Prostate gland (tissue), 2 donors: ENCODE data around the gene C17orf50.

ENCODE experiments used
- POLR2A ChIP-seq: fragments of 450-650 bp; IDR thresholded peaks from one replicate; pipeline ENCODE4 v1.6.1; 2016; ENCODE audit warnings: antibody characterized with exemption, mild to moderate bottlenecking
- TF ChIP-seq, protein P1 (sequence below), 4 experiments: fragments of 200-600 bp in 2 of 4; fragments of 450-650 bp in 2 of 4; sonication (generic) in 2 of 4; IDR thresholded peaks; 1 replicate in 3 of 4; 2 replicates in 1 of 4; pipeline ENCODE4 v1.5.1; 2016 to 2019; ENCODE audit warnings: antibody characterized with exemption in 4 of 4, mild to moderate bottlenecking in 2 of 4, moderate library complexity in 2 of 4

DNA sequence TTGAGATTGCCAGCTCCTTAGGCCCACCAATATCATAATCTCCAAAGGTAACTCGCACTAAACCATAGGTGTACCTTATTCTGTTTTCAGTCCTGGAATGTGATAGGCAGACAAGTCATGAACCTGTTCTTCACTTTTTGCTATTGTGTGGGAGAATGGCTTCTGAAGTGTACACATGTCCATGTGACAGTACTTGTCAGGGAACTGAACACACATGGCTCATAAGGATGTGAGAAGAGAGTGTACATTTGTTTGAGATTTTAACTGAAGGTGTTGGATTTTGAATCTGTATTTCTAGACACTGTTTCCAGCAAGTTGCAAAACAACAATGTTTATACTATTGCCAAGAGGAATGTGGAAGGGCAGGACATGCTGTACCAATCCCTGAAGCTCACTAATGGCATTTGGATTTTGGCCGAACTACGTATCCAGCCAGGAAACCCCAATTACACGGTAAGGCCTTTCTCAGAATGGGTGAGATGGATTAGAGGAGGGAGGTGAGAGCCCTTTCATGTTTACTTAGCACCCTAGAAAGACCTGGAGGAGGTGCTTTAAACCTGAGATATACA, 43.7 kb upstream of the C17orf50 start:
- TF ChIP-seq, protein P1, sequence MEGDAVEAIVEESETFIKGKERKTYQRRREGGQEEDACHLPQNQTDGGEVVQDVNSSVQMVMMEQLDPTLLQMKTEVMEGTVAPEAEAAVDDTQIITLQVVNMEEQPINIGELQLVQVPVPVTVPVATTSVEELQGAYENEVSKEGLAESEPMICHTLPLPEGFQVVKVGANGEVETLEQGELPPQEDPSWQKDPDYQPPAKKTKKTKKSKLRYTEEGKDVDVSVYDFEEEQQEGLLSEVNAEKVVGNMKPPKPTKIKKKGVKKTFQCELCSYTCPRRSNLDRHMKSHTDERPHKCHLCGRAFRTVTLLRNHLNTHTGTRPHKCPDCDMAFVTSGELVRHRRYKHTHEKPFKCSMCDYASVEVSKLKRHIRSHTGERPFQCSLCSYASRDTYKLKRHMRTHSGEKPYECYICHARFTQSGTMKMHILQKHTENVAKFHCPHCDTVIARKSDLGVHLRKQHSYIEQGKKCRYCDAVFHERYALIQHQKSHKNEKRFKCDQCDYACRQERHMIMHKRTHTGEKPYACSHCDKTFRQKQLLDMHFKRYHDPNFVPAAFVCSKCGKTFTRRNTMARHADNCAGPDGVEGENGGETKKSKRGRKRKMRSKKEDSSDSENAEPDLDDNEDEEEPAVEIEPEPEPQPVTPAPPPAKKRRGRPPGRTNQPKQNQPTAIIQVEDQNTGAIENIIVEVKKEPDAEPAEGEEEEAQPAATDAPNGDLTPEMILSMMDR (IDR thresholded peaks at IDR 0.05): no peak
- TF ChIP-seq POLR2A: no peak
